ENCODE measurements around the gene TPM1. TPM values are rescaled to one million over a fixed set of nuclear protein-coding genes. Genes with fewer than 3 reads are reported as not detected.

The TPM1 gene
- total RNA-seq, 1 donor from 2014 or later, result 11.1 TPM

DNA sequence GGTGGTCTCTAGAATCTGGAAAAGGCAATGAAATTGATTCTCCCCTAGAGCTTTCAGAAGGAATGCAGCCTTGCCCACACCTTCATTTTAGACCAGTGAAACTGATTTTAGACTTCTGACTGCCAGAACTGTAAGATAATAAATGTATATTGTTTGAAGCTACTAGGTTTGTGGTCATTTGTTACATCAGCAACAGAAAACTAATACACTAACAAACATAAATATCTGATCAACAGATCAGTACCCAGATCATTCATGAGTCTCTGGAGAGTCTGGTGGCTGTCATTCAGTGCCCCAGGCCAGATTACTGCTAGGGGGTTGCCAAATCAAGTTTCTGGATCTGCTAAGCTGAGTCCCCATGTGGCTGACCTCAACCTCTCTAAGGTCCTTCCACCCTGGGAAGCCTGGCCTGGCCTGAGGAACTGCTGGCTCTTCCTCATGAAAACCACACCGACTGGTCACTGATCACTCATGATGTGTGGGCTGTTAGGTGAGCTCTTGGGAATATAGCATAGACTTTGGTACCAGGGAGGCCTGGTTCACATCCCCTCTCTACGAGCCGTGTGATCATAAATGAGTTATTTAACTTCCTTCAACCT lies 68.0 kb downstream of the TPM1 start:
- peaks cover 7% of the 10 kb centered on the region for H3K27me3 Mint-ChIP-seq (ENCODE audit: low read depth)
- H3K27ac Mint-ChIP-seq, result no peak overlapping the region
- H3K4me1 Mint-ChIP-seq (ENCODE audit: low read depth), result no peaks in the 10 kb centered on the region
- intact Hi-C loops (cut with micrococcal nuclease), result no loop called here
- no peaks in the 10 kb centered on the region for H3K36me3 Mint-ChIP-seq (ENCODE audit: low read depth)
- no peak overlapping the region for H3K4me3 Mint-ChIP-seq (ENCODE audit: low read depth)
- DNase-seq (ENCODE audit: low spot score), result no peak
- no peaks in the 10 kb centered on the region for H3K9me3 Mint-ChIP-seq

DNA sequence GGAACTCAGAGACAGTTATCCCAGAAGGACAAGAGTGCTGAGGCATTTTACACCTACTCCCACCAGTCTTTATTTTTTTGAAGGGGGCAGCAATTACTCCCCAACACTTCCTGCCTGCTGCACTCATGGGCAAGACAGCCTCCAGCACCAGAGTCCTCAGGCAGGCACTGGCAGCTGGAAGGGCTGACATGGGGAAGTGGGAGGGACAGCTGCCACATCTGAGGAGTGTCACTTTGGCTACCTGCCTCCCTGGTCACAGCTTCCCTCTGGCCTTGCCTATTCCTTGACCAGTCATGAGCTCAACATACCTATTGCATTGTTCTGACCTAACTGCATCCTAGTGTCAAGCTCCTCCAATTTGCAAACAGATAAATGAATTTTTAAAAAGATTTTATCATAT lies 68.9 kb downstream of the TPM1 start:
- Mint-ChIP-seq H3K4me3 (ENCODE audit: low read depth) (no peak overlapping the region), H3K27me3 (ENCODE audit: low read depth) (peaks cover 7% of the 10 kb centered on the region), H3K9me3 (no peaks in the 10 kb centered on the region), H3K27ac (no peak overlapping the region), H3K4me1 (ENCODE audit: low read depth) (no peaks in the 10 kb centered on the region), H3K36me3 (ENCODE audit: low read depth) (no peaks in the 10 kb centered on the region)
- DNase-seq (ENCODE audit: low spot score), result no peak
- intact Hi-C loops (cut with micrococcal nuclease), result no loop called here

DNA sequence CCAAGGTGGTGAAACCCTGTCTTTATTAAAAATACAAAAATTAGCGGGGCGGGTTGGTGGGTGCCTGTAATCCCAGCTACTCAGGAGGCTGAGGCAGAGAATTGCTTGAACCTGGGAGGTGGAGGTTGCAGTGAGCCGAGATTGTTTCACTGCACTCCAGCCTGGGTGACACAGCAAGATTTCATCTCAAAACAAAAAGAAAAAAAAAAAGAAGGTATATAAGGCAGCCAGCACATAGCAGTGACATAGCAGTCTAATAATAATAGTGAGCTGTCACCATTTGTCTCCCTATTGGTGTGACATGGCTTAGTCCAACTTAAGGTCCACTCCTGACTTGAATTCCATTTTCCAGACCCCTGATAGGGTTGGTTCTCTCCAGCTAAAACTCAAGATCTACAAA lies 70.3 kb downstream of the TPM1 start:
- Mint-ChIP-seq H3K27me3 (ENCODE audit: low read depth) (peaks cover 10% of the 10 kb centered on the region), H3K9me3 (no peaks in the 10 kb centered on the region), H3K27ac (no peak overlapping the region), H3K36me3 (ENCODE audit: low read depth) (no peaks in the 10 kb centered on the region), H3K4me3 (ENCODE audit: low read depth) (no peak overlapping the region), H3K4me1 (ENCODE audit: low read depth) (no peaks in the 10 kb centered on the region)
- no peak for DNase-seq (ENCODE audit: low spot score)
- intact Hi-C loops (cut with micrococcal nuclease), result no loop called here

DNA sequence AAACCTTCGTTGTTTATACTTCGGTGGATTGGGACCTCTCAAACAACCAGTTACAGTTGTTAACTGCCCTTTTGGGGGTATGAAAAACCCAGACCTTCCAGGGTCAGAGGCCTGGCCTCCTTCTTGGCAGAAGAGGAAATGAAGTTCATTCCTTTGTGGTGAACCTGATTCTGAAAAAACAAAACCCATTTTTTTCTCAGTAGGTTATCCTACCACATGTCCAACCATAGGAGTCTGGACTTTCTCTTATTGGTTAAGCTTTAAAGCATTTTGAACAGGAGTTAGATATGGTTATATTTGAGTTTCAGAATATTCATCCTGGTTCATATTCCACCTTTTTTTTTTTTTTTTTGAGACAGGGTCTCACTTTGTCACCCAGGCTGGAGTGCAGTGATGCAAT lies 71.9 kb downstream of the TPM1 start:
- intact Hi-C loops (cut with micrococcal nuclease), result no loop called here
- H3K9me3 Mint-ChIP-seq, result peaks cover 4% of the 10 kb centered on the region
- H3K27me3 Mint-ChIP-seq (ENCODE audit: low read depth), result peaks cover 3% of the 10 kb centered on the region
- H3K36me3 Mint-ChIP-seq (ENCODE audit: low read depth), result peaks cover under 1% of the 10 kb centered on the region
- no peaks in the 10 kb centered on the region for H3K4me1 Mint-ChIP-seq (ENCODE audit: low read depth)
- no peak overlapping the region for H3K4me3 Mint-ChIP-seq (ENCODE audit: low read depth)
- no peak for DNase-seq (ENCODE audit: low spot score)
- H3K27ac Mint-ChIP-seq, result no peak overlapping the region

Other genes starting within 250 kb of the TPM1 start
- gene LACTB, start 79.1 kb downstream of the TPM1 start, total RNA-seq, result 23.6 and 23.8 TPM in 2 replicates
- 164 and 167 TPM in 2 replicates for gene RPS27L, start 114.7 kb downstream of the TPM1 start, total RNA-seq
- gene RAB8B, start 146.9 kb downstream of the TPM1 start, total RNA-seq, result 214 TPM in 2 replicates
- 9.5 and 9.8 TPM in 2 replicates for gene APH1B, start 234.9 kb downstream of the TPM1 start, total RNA-seq

Data from activated T-helper 2 cell treated with anti-CD3 and anti-CD28 coated beads, Interferon-gamma antibody, Interleukin-2, Interleukin-4, amounts not matched to agents 10 μg/mL and 5 μg/mL and 100 μg/mL, durations not matched to agents 14 hours and 24 hours and 36 hours (primary cell).